RWPE2 (cell line): ENCODE results near the gene GAREM1.
"Not testable (repeated sequence)": the region's sequence is repeated elsewhere in the genome, so short reads cannot be mapped to it uniquely, and the experiment has no call there.

Source experiments
- ATAC-seq: fragments of 200-7000 bp; cut with Tn5 transposase; 3 replicates; pipeline ENCODE4 v1.9.1; 2021; ENCODE audit warnings: low read depth
- DNase-seq: peaks from one replicate; pipeline ENCODE4 v3.0.0-alpha.2; 2020; ENCODE audit warnings: low spot score
- H3K27ac ChIP-seq: fragments of 450-650 bp; 2 replicates; pipeline ENCODE4 v1.5.1; 2017; ENCODE audit warnings: mild to moderate bottlenecking; ENCODE audit not compliant: poor library complexity, severe bottlenecking
- H3K27me3 ChIP-seq: fragments of 250-450 bp; sonication (Bioruptor Pico); 2 replicates; pipeline ENCODE4 v1.5.1; 2021; ENCODE audit warnings: mild to moderate bottlenecking, moderate library complexity; ENCODE audit not compliant: insufficient read depth, poor library complexity, severe bottlenecking
- H3K36me3 ChIP-seq: fragments of 250-450 bp; sonication (Bioruptor Pico); 2 replicates; pipeline ENCODE4 v1.5.1; 2020; ENCODE audit warnings: low read depth, mild to moderate bottlenecking, moderate library complexity
- H3K4me1 ChIP-seq: fragments of 250-450 bp; sonication (Bioruptor Pico); 2 replicates; pipeline ENCODE4 v1.5.1; 2021; ENCODE audit warnings: mild to moderate bottlenecking, moderate library complexity; ENCODE audit not compliant: insufficient read depth, poor library complexity, severe bottlenecking
- H3K4me3 ChIP-seq: fragments of 250-450 bp; sonication (Bioruptor Pico); 2 replicates; pipeline ENCODE4 v1.5.1; 2021; ENCODE audit warnings: mild to moderate bottlenecking, moderate library complexity; ENCODE audit not compliant: severe bottlenecking
- H3K9me3 ChIP-seq: fragments of 250-450 bp; sonication (Bioruptor Pico); 2 replicates; pipeline ENCODE4 v1.5.1; 2021; ENCODE audit warnings: mild to moderate bottlenecking, moderate library complexity; ENCODE audit not compliant: severe bottlenecking
- TF ChIP-seq, protein P1 (sequence below): fragments of 450-650 bp; IDR thresholded peaks from one replicate; pipeline ENCODE4 v1.5.1; 2017; ENCODE audit warnings: mild to moderate bottlenecking, moderate library complexity; ENCODE audit not compliant: poor library complexity, severe bottlenecking

GAREM1 gene

DNA sequence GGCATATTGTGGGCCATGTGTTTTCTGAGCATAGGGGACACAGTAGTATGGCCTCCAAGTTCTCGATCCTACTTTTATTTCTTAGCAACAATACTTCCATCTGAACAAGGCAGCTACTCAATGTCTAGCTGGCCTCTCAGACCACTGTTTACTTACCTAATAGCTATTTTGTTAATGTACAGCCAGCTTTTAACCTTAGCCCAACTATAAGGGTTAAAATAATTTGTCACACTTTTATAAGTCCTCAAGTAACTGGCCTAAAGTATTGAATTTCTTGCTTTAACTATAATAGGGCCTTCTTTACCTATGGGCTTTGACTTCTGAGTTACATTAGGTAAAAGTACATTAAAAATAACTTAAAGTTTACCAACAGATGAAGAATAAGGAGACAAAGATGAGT is 117.4 kb downstream of the GAREM1 start:
- TF ChIP-seq, protein P1, sequence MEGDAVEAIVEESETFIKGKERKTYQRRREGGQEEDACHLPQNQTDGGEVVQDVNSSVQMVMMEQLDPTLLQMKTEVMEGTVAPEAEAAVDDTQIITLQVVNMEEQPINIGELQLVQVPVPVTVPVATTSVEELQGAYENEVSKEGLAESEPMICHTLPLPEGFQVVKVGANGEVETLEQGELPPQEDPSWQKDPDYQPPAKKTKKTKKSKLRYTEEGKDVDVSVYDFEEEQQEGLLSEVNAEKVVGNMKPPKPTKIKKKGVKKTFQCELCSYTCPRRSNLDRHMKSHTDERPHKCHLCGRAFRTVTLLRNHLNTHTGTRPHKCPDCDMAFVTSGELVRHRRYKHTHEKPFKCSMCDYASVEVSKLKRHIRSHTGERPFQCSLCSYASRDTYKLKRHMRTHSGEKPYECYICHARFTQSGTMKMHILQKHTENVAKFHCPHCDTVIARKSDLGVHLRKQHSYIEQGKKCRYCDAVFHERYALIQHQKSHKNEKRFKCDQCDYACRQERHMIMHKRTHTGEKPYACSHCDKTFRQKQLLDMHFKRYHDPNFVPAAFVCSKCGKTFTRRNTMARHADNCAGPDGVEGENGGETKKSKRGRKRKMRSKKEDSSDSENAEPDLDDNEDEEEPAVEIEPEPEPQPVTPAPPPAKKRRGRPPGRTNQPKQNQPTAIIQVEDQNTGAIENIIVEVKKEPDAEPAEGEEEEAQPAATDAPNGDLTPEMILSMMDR, result no peak
- no peaks in the 10 kb centered on the region for H3K36me3 ChIP-seq
- H3K27ac ChIP-seq, result no peak overlapping the region
- H3K9me3 ChIP-seq, result no peaks in the 10 kb centered on the region
- no peak overlapping the region for H3K4me3 ChIP-seq
- H3K4me1 ChIP-seq, result peaks cover 31% of the 10 kb centered on the region
- DNase-seq, result no peak
- no peaks in the 10 kb centered on the region for H3K27me3 ChIP-seq
- ATAC-seq, result no peak

GRCh38 chr18:32351032-32351431 is 119.7 kb downstream of the GAREM1 start:
- Histone ChIP-seq H3K4me3 (no peak overlapping the region), H3K9me3 (no peaks in the 10 kb centered on the region), H3K4me1 (peaks cover 28% of the 10 kb centered on the region), H3K27ac (peak overlapping the region; percentile 60), H3K36me3 (no peaks in the 10 kb centered on the region), H3K27me3 (no peaks in the 10 kb centered on the region)
- ATAC-seq (peak; percentile 27; the same call in 1 of the 3 replicates), DNase-seq (no peak)
- TF ChIP-seq, protein P1, result no peak

- no peak overlapping the region for H3K4me3 ChIP-seq
These were observed 120.8 kb downstream of the GAREM1 start for GRCh38 chr18:32349728-32350395.

GRCh38 chr18:32346671-32347070 is 124.0 kb downstream of the GAREM1 start:
- ATAC-seq (no peak), DNase-seq (no peak)
- Histone ChIP-seq H3K27ac (no peak overlapping the region), H3K27me3 (no peaks in the 10 kb centered on the region), H3K36me3 (no peaks in the 10 kb centered on the region), H3K4me3 (no peak overlapping the region), H3K9me3 (no peaks in the 10 kb centered on the region), H3K4me1 (peaks cover 23% of the 10 kb centered on the region)
- TF ChIP-seq, protein P1, result no peak

More at GRCh38 chr18:32349728-32350395, 120.8 kb downstream of the GAREM1 start:
- peaks cover 23% of the 10 kb centered on the region for H3K4me1 ChIP-seq
- TF ChIP-seq, protein P1, result no peak
- no peaks in the 10 kb centered on the region for H3K27me3 ChIP-seq
- ATAC-seq, result peak; percentile 81
- no peaks in the 10 kb centered on the region for H3K9me3 ChIP-seq
- peak overlapping the region; percentile 60 for H3K27ac ChIP-seq
- DNase-seq, result peak; percentile 70
- H3K36me3 ChIP-seq, result no peaks in the 10 kb centered on the region

DNA sequence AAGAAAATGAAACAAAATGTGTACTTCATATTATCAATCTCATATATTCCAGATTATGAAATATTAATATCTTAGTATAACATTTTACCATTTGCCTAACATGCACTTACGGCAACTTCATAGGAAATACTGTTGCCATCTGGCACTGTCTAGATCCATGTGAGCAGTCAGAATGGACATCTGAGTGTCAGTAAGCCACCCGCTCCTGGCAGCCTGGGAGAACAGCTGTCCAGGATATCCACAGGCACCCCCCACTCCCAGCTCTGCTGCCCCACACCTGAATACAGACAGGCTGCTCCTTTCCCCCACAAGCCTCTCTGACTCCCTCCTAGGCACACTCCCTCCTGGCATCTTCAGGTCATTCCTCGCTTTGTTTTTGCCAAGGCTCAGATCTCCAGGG is 127.0 kb downstream of the GAREM1 start:
- DNase-seq (no peak), ATAC-seq (no peak)
- TF ChIP-seq, protein P1, result no peak
- Histone ChIP-seq H3K4me1 (no peaks in the 10 kb centered on the region), H3K36me3 (no peaks in the 10 kb centered on the region), H3K27ac (no peak overlapping the region), H3K4me3 (no peak overlapping the region), H3K27me3 (no peaks in the 10 kb centered on the region), H3K9me3 (no peaks in the 10 kb centered on the region)

GRCh38 chr18:32341112-32341511 is 129.6 kb downstream of the GAREM1 start:
- H3K36me3 ChIP-seq, H3K4me3 ChIP-seq, ATAC-seq, DNase-seq, H3K4me1 ChIP-seq, H3K27me3 ChIP-seq, H3K27ac ChIP-seq, H3K9me3 ChIP-seq: not testable (repeated sequence)
